Amniotic epithelial cell (primary cell): Measurements from ENCODE around the gene FGD5.
A peak's percentile ranks its signal among the peaks of the same experiment; 100 is the strongest.
"Not testable (repeated sequence)": the region's sequence is repeated elsewhere in the genome, so short reads cannot be mapped to it uniquely, and the experiment has no call there.

Experiments used
- DNase-seq: peaks from one replicate; pipeline ENCODE4 v3.0.0-alpha.2; 2010; ENCODE audit warnings: low read depth

FGD5 gene

GRCh38 chr3:14808025-14808424, 10.7 kb upstream of the FGD5 start:
- no peak for DNase-seq

DNA sequence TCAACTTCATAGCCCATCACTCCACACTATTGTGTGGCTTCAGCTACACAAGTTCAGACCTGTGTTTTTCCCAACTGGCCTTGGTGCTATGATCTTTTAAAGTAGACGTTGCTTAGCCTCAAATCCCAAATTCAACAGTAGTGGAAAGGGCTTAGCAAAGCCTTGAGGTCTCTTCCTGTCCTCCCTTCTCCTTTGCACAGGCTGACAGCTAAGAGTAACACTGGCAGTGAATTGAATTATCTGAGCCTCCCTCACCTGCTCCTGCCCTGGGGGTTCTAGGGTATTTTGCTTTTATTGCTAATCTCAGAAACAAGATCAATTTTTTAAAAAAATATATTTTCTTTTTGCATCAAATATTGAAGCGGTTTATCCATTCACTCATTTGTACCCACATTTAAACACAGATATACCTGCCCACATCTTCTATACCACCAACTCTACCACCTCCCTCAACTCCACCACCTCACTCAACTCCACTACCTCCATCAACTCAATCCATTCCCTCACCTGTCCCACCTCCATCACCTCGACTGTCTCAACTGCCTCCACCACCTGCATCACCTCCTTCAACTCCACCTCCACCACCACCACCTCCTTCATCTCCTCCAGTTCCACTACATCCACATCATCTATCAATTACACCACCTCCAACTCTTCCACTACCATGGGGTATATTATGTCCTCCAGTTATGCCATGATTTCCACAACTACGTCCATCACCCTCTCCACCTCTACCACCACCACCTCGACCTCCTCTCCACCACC, 10.1 kb upstream of the FGD5 start:
- DNase-seq: no peak

DNA sequence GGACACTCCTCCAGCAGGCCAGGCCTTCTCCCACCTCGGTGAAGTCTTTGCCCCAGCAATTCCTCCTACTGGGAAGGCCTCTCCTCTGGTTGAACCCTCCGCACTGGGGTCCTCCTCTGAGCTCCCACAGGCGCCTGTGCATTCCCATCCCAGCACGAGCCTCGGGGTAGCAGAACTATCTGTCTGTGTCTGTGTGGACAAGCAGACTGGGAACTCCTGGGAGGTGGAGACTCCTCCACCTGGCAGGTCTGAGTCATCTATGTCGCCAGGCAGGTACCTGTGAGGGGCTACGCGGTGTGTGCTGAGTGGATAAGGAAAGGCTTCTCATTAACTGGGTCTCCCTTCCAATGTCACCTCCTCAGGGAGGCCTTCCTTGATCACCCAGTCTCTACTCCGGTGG, 9.2 kb upstream of the FGD5 start:
- DNase-seq: not testable (repeated sequence)

DNA sequence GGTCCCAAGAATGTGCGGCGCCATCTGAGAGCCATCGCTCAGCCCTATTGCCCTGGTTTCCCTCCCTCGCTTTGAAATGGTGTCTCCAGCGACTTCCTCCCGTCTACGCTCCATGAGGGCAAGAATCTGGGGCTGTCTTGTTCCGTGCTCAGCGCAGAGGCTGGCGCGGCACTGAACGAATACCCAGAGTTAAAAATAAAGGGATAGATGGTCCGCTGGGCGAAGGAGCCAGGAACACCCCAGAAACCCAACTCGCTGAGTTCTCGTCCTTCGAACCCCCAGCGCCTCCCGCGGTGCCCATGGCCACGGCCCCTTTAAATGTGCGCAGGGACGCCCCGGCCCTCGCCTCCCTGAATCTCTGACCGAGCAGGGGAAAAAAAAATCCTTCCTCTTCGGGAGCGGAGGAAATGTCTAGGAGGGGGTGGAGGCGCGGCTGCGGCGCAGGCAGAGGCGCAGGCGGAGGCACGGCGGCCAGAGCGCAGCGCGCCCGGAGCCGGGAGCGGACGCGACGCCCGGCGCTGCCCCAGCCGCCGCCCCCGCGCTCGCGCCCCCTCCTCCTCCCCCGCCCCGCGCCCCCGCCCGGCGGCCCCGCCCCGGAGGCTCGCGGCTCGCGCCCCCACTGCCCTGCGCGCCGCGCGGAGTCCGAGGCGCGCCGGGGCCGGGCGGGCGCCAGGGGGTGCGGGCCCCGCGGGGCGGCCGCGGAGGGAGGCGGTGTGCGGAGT, 8.5 kb upstream of the FGD5 start:
- no peak for DNase-seq

GRCh38 chr3:14810801-14811661, 7.7 kb upstream of the FGD5 start:
- no peak for DNase-seq

GRCh38 chr3:14811684-14812083, 7.1 kb upstream of the FGD5 start:
- DNase-seq: no peak

DNA sequence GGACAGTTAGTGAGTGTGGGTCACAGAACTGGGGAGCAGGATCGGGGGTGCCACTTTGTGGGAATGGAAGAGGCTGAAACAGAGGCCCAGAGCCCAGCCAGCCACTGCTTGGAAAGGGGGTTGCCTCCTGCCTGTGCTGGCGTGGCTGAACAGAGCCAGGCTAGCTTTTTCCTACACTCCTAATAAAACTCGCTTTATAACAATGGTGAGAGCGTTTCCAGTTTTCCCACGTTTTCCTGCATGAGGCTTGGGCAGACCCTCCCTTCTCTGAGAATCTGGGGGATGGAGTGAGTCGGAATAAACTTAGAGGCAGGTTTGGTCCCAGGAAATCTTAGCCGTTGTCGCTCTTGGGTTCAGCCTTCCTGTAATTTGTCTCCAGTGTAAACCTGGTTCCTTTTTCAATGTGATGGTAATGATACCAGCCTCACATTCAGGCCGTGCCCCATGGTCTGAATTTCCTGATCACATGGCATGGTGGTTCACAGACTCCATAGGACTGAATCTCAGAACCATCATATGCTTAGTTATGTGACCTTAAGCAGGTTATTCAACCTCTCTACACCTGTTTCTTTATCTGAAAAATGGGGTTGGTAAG, 6.5 kb upstream of the FGD5 start:
- DNase-seq: no peak

- DNase-seq: no peak
Measured at GRCh38 chr3:14814411-14814871, 4.3 kb upstream of the FGD5 start.

GRCh38 chr3:14816359-14816758, 2.4 kb upstream of the FGD5 start:
- DNase-seq: no peak

DNA sequence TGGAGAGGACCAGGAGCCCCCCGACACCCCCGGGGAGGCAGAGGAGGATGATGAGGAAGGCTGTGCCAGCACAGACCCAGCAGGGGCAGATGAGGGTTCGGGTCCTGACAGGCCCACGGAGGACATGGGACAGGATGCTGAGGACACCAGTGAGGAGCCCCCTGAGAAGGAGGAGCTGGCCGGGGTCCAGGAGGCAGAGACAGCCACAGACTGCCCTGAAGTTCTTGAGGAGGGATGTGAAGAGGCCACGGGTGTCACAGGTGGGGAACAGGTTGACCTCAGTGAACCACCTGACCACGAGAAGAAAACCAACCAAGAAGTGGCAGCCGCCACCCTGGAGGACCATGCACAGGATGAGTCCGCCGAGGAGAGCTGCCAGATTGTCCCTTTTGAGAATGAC, 909 bp downstream of the FGD5 start:
- DNase-seq: no peak

DNA sequence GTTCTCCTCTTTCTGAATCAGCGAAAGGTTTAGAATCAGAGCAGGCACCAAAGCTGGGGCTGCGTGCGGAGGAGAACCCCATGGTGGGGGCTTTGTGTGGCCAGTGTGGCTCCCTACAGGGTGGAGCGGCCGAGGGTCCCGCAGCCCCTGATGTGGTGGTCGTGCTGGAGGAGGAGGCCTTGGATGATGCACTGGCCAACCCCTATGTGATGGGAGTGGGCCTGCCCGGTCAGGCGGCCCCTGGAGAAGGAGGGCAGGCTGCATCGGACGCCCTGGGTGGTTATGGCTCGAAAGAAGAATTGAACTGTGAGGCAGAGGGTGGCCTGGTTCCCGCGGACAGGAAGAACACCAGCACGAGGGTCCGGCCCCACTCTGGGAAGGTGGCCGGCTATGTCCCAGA, 1.4 kb downstream of the FGD5 start:
- DNase-seq: no peak

DNA sequence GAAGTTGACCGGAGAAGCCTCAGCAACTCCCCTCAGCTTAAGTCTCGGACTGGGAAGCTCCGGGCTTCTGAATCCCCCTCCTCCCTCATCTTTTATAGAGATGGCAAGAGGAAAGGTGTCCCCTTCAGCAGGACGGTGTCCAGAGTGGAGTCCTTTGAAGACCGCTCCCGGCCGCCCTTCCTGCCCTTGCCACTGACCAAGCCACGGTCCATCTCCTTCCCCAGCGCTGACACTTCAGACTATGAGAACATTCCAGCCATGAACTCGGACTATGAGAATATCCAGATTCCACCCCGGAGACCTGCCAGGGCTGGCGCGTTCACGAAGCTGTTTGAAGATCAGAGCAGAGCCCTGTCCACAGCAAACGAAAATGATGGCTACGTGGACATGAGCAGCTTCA, 2.4 kb downstream of the FGD5 start:
- DNase-seq: no peak

GRCh38 chr3:14822134-14822533, 3.4 kb downstream of the FGD5 start:
- DNase-seq: no peak

GRCh38 chr3:14822670-14823390, 4.1 kb downstream of the FGD5 start:
- DNase-seq: no peak

DNA sequence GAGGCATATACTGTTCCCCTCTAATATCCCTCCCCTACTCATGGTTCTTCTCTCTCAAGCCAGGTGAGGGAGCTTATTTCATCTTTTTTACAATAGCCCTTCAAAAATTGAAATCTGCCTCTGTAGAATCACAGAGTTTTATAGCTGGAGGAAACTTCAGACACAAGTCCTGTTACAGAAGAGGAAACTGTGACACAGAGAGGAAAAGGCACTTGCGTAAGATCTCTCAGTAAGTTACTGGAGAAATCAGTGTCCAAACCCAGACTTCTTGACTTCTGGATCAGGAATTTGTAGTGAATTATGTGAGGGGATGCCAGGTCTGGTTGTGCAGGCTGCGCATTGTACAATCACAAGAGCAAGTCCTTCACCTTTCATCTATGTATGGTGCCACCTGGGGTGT, 4.6 kb downstream of the FGD5 start:
- no peak for DNase-seq

GRCh38 chr3:14823910-14824629, 5.3 kb downstream of the FGD5 start:
- no peak for DNase-seq

DNA sequence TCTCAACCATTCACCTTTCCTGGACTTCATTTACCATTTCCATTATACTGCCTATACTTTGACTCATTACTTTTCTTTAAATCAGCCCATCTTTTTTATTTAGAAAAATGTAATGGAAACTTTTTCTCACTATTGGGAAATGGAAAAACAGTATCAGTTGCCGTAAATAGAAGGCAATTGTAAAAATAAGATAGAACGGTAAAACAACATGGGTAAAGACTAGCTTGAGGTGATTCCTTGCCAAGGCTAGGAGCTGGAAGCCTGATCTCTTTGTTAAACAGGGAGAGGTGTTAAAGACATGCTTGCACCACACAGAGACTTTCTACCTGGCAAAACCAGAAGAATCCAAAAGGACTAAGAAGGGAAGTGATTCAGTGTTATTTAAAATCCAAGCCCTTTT, 5.9 kb downstream of the FGD5 start:
- DNase-seq: no peak

- DNase-seq: no peak
Measured at GRCh38 chr3:14826069-14826468, 7.3 kb downstream of the FGD5 start.

GRCh38 chr3:14827776-14828175, 9.0 kb downstream of the FGD5 start:
- no peak for DNase-seq

GRCh38 chr3:14829811-14830210, 11.0 kb downstream of the FGD5 start:
- DNase-seq: peak; percentile 8

- no peak for DNase-seq
Measured at GRCh38 chr3:14831916-14832450, 13.2 kb downstream of the FGD5 start.
